Stromal cell of bone marrow (primary cell): Measurements from ENCODE around the gene ZNF598.

Experiments
- DNase-seq: peaks from one replicate; pipeline ENCODE4 v3.0.0-alpha.2; 2012; ENCODE audit warnings: low read depth

Gene ZNF598

GRCh38 chr16:2006317-2006716 is 3.3 kb downstream of the ZNF598 start:
- DNase-seq: no peak

GRCh38 chr16:2005646-2006045 is 4.0 kb downstream of the ZNF598 start:
- no peak for DNase-seq

- no peak for DNase-seq
These were observed 4.7 kb downstream of the ZNF598 start for GRCh38 chr16:2004795-2005517.

GRCh38 chr16:2003827-2004641 is 5.6 kb downstream of the ZNF598 start:
- peak; percentile 45 for DNase-seq

- no peak for DNase-seq
These were observed 6.3 kb downstream of the ZNF598 start for GRCh38 chr16:2003231-2003826.

GRCh38 chr16:2002406-2003230 is 7.0 kb downstream of the ZNF598 start:
- DNase-seq: no peak

- no peak for DNase-seq
These were observed 7.9 kb downstream of the ZNF598 start for GRCh38 chr16:2001456-2002355.

GRCh38 chr16:2001035-2001434 is 8.6 kb downstream of the ZNF598 start:
- no peak for DNase-seq

GRCh38 chr16:1999866-2000514 is 9.6 kb downstream of the ZNF598 start:
- DNase-seq: no peak

GRCh38 chr16:1998852-1999801 is 10.5 kb downstream of the ZNF598 start:
- no peak for DNase-seq

GRCh38 chr16:1998360-1998835 is 11.2 kb downstream of the ZNF598 start:
- no peak for DNase-seq

- DNase-seq: no peak
These were observed 11.9 kb downstream of the ZNF598 start for GRCh38 chr16:1997494-1998359.

GRCh38 chr16:1993731-1994131 is 15.9 kb downstream of the ZNF598 start:
- no peak for DNase-seq

- no peak for DNase-seq
These were observed 16.8 kb downstream of the ZNF598 start for GRCh38 chr16:1992704-1993317.

GRCh38 chr16:1991948-1992703 is 17.5 kb downstream of the ZNF598 start:
- peak; percentile 69 for DNase-seq

GRCh38 chr16:1991588-1991947 is 18.1 kb downstream of the ZNF598 start:
- DNase-seq: no peak

- no peak for DNase-seq
These were observed 18.5 kb downstream of the ZNF598 start for GRCh38 chr16:1991135-1991551.
